Stomach (tissue), 4 donors: ENCODE results near the gene WNT2.

Source experiments
- CTCF ChIP-seq, 7 experiments: fragments of 450-650 bp in 4 of 7; fragments of 200-600 bp in 3 of 7; sonication (generic) in 3 of 7; IDR thresholded peaks; one replicate each; pipeline ENCODE4 v1.5.1; 2016 to 2019; ENCODE audit warnings: antibody characterized with exemption in 7 of 7, control low read depth in 2 of 7, mild to moderate bottlenecking in 1 of 7
- EP300 ChIP-seq: sonication (generic); formaldehyde crosslinking; IDR thresholded peaks from one replicate; pipeline ENCODE4 v1.6.1; 2017; ENCODE audit warnings: antibody characterized with exemption
- POLR2A ChIP-seq, 4 donors: fragments of 450-650 bp; IDR thresholded peaks; one replicate each; pipeline ENCODE4 v1.6.1; 2016; ENCODE audit warnings: antibody characterized with exemption in 4 of 4, control low read depth in 2 of 4, mild to moderate bottlenecking in 1 of 4, moderate library complexity in 1 of 4

GRCh38 chr7:117273325-117273724 is 49.5 kb downstream of the WNT2 start:
- TF ChIP-seq EP300 (no peak), CTCF (IDR thresholded peaks at IDR 0.05) (no peak), POLR2A (IDR thresholded peaks at IDR 0.05) (no peak)
